Mucosa of stomach (tissue), 1 donor: ENCODE data around the gene CDC42BPB.

Experiments used
- H3K27me3 ChIP-seq: one replicate; pipeline ENCODE4 v1.7.0; 2013; ENCODE audit warnings: mild to moderate bottlenecking, low read length; ENCODE audit not compliant: control insufficient read depth, insufficient read depth
- H3K36me3 ChIP-seq: one replicate; pipeline ENCODE4 v1.7.0; 2013; ENCODE audit warnings: low read length; ENCODE audit not compliant: control insufficient read depth, insufficient read depth
- H3K4me1 ChIP-seq: one replicate; pipeline ENCODE4 v1.7.0; 2013; ENCODE audit warnings: mild to moderate bottlenecking, low read length; ENCODE audit not compliant: control insufficient read depth, insufficient read depth
- H3K4me3 ChIP-seq: one replicate; pipeline ENCODE4 v1.7.0; 2013; ENCODE audit warnings: low read length
- H3K9ac ChIP-seq: one replicate; pipeline ENCODE4 v1.7.0; 2013; ENCODE audit warnings: mild to moderate bottlenecking, low read length, moderate library complexity
- H3K9me3 ChIP-seq: one replicate; pipeline ENCODE4 v1.7.0; 2013; ENCODE audit warnings: mild to moderate bottlenecking, low read length, moderate library complexity; ENCODE audit not compliant: control insufficient read depth
- donor health status: Pancreatic carcinoma.

CDC42BPB gene

DNA sequence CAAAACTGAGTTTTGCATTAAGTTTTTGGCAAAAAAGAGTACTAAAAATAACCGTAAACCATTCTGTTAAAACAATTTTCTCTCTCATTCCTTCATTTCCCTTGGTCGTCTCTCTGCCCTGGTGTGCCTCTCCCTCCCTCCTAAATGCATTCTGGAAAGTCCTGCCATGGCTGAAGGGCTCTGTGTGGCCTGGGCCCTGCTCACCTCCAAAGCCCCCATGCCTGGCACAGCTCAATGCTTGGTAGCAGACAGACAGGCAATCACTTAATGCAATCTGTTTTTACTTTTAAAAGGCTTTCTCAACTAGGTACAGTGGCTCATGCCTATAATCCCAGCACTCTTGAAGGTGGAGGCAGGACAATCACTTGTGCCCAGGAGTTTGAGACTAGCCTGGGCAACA is 47.8 kb downstream of the CDC42BPB start:
- Histone ChIP-seq H3K4me1 (peaks cover 18% of the 10 kb centered on the region), H3K27me3 (no peaks in the 10 kb centered on the region), H3K9ac (no peak overlapping the region), H3K4me3 (no peak overlapping the region), H3K9me3 (no peaks in the 10 kb centered on the region), H3K36me3 (peaks cover 14% of the 10 kb centered on the region)

DNA sequence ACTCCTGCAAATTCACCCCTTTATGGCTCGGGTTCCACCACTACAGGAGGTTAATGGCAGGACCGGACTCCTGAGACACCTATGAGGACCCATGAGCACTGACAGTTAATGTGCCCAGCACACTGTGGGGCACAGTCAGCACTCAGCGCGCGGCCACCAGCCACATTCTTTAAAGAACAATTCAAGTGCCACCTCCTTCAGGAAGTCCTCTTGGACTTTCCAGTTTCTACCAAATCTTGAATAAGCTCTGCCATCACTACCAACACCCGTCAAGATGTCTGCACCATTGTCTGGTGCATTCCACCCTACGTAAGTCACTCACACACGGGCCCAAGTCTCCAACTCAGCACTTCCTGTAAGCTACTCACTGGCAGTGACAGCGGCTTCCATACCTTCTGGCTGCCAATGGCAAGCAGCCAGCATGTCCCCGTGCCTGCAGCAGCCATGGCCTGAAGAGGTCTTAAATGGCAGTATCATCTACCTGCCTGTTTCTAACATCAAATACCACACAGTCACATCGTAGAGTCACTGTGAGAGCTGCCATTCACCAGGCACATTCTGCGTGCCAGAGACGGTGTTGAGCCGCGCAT is 48.5 kb downstream of the CDC42BPB start:
- Histone ChIP-seq H3K4me3 (no peak overlapping the region), H3K9ac (no peak overlapping the region), H3K4me1 (peaks cover 24% of the 10 kb centered on the region), H3K9me3 (no peaks in the 10 kb centered on the region), H3K27me3 (no peaks in the 10 kb centered on the region), H3K36me3 (peaks cover 14% of the 10 kb centered on the region)

DNA sequence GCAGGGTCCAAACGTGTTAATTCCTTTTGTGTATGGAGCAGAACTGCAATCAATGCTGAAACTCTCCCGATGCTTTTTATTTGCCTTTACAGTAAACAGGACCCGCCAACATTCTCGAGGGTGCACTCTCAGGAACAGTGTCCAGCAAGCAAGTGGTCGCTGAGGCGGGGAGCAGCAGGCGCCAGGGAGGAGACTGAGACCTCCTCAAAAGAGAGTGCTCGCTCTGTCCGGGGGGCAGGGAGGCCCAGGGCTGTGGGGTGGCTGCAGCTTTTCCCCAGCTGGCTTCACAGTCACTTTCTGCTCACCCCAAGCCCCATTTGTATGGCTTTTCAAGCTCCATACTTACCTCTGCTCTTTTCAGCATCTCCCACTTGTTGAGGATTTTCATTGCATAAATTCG is 49.2 kb downstream of the CDC42BPB start:
- Histone ChIP-seq H3K9me3 (no peaks in the 10 kb centered on the region), H3K27me3 (no peaks in the 10 kb centered on the region), H3K4me3 (no peak overlapping the region), H3K36me3 (peaks cover 14% of the 10 kb centered on the region), H3K9ac (no peak overlapping the region), H3K4me1 (peaks cover 24% of the 10 kb centered on the region)

DNA sequence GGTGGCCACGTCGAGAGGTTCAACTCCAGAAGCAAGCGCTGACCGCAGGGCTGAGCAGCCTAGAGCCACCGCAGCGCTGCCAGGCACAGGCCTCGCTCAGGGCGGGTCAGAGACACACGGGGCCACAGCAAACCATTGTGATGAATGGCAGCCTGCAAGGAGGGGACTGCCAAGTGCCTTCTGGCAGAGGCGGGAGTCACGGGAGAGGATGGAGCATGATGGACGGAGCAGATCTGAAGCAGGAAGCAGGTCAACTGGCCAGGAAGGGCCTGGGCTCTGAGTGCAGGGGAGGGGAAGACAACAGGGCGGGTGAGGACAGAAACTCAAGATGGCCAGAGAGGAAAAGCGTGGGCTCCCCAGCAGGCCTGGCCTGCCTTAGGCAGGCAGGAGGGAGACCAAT is 49.8 kb downstream of the CDC42BPB start:
- Histone ChIP-seq H3K9me3 (no peaks in the 10 kb centered on the region), H3K9ac (no peak overlapping the region), H3K4me1 (peaks cover 24% of the 10 kb centered on the region), H3K4me3 (no peak overlapping the region), H3K27me3 (no peaks in the 10 kb centered on the region), H3K36me3 (peaks cover 19% of the 10 kb centered on the region)

DNA sequence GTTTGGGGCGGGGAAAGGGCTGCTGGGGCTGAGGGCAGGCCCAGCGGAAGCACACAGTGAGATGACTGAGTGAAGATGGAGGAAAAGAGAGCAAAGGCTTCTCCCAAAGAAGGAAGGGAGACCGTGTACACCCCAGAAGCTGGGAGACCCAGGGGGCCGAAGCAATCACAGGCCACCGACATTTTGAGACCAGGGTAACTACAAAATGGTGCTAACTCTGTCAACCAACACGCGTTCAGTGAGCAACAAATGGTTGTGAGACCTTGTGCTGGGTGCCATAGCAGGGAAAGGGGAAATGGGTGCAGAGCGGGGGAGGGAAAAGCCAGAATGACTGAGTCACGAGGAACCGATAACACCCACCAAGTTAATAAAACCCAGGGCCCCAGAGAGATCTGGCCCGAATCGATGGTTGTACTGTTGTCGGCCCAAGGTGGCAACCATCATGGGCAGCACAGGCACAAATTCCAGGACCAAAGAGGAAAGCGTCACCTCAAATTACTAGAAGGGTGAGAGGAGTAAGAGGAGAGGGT is 50.3 kb downstream of the CDC42BPB start:
- Histone ChIP-seq H3K4me1 (peaks cover 24% of the 10 kb centered on the region), H3K27me3 (no peaks in the 10 kb centered on the region), H3K9ac (no peak overlapping the region), H3K9me3 (no peaks in the 10 kb centered on the region), H3K4me3 (no peak overlapping the region), H3K36me3 (peaks cover 19% of the 10 kb centered on the region)

DNA sequence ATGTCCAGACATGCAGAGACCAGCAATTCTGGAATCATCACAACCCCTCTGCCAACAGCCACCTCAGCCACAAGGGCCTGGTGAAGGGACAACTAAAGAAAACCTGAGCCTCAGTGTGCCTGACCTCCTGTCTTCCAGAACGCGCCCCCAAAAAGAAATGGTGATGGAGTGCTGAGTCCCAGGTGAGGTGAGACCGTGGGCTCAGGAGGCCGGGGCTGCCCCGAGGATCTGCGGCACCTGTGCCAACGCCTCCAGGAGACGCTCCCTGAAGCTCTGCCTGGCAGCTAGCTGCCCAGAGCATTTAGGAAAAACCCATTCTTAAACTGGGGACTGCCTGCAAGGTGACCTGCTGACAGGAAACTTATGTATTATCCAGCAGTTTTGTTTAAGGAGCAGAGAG is 51.2 kb downstream of the CDC42BPB start:
- Histone ChIP-seq H3K9me3 (no peaks in the 10 kb centered on the region), H3K4me3 (no peak overlapping the region), H3K36me3 (peaks cover 15% of the 10 kb centered on the region), H3K9ac (no peak overlapping the region), H3K4me1 (peaks cover 19% of the 10 kb centered on the region), H3K27me3 (no peaks in the 10 kb centered on the region)

DNA sequence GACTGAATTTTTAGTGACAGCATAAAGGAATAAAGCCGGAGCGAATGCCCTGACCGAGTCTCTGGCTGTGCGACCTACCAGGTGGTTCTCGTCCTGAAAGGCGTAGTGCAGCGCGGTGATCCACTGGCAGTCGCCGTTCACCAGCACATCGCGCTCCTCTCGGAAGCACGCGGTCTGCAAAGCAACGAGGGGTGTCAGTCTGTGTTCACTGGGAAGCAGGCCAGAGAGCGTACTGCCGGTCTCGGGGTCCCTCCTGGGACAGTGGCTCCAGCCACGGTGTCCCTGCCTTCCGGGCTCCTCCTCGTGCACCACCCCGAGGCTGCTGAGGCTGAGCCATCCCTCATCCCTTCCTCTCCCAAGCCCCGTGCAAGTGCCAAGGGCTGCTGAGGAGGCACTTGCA is 53.5 kb downstream of the CDC42BPB start:
- Histone ChIP-seq H3K4me3 (no peak overlapping the region), H3K9me3 (no peaks in the 10 kb centered on the region), H3K9ac (no peak overlapping the region), H3K36me3 (peaks cover 20% of the 10 kb centered on the region), H3K27me3 (no peaks in the 10 kb centered on the region), H3K4me1 (peaks cover 6% of the 10 kb centered on the region)

DNA sequence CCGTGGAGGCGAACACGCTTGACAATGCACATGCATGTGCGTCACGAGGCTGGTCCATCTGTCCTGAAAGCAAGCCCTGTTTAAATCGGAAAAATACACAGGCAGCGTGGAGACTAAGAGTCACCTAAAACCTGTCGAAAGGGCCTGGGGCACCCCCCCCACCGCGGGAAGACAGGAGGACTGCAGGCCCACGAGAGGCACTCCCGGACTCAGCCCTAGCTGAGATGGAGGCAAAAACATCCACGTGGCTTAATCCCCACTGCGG is 54.1 kb downstream of the CDC42BPB start:
- no peak overlapping the region for H3K4me3 ChIP-seq
- no peaks in the 10 kb centered on the region for H3K9me3 ChIP-seq
- H3K27me3 ChIP-seq: no peaks in the 10 kb centered on the region
- peaks cover 18% of the 10 kb centered on the region for H3K36me3 ChIP-seq
- peaks cover 6% of the 10 kb centered on the region for H3K4me1 ChIP-seq
- no peak overlapping the region for H3K9ac ChIP-seq

DNA sequence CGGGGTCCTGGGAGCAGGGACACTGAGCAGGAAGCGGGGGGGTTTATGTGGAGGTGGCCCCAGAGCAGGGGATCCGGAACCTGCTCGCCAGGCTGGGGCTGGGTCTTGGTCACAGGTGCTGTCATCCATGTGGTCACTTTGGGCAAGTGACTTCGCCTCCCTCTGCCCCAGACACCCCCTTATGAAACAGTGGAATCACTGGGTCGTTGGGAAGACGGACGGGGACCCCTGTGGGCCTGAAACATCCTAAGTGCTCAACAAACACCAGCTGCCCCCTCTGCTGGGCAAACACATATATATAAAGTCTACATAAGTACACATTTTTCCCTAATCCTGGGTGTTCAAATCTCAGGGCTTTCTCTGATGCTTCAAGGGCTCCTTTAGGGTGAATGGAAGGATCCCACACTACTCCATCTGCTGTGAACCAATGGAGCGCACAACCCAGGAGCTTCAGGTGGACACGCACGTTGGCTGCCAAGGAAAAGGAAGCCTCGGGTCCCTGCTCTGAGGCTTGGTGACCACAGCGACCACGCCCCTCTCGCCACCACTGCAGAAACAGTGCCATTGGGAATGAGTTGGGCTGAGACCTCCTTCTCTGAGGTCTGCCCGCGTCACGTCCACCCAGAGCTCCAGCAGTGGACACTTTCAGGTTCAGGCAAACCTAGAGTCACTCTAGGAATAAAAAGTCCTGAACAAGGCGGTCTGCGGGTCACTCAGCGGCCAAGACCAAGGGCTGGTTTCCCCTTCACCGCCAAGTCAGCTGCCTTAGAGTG is 54.6 kb downstream of the CDC42BPB start:
- H3K9me3 ChIP-seq: no peaks in the 10 kb centered on the region
- no peak overlapping the region for H3K9ac ChIP-seq
- peaks cover 14% of the 10 kb centered on the region for H3K36me3 ChIP-seq
- no peak overlapping the region for H3K4me3 ChIP-seq
- H3K27me3 ChIP-seq: no peaks in the 10 kb centered on the region
- H3K4me1 ChIP-seq: peaks cover 6% of the 10 kb centered on the region

DNA sequence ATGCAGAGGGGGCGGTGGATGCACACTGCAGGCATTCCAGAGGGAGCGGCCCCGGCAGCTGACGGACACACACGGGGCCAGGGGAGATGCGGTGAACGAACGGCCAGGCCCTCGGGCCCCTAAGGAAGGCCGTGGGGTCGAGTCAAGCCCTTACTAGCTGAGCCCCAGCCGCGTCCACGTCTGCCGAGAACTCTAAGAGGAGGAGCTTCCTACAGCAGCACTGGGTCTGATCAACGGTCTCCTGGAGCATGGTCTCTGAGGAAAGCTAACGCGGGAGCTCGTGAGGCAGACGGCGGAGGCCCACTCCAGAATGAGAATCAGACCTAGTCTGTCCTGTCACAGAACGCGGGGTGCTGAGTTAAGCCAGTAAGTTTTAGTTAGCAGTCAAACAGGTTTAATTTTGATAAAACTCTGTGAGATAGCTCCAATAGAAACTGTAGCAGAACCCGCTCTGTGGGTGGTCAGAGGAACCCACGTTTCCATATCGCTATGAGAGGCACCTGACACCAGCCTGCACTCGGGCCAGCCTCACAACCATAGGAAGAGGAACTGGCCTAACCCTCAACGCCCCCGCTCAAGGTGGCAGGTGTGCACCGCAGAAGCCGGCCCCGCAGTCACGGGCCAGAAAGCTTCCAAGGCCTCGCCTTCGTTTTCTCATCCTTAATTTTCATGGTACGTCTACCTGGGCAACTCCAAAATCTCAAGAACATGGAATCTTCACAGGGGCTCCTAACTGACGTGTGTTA is 55.5 kb downstream of the CDC42BPB start:
- no peak overlapping the region for H3K4me3 ChIP-seq
- H3K27me3 ChIP-seq: no peaks in the 10 kb centered on the region
- peaks cover 6% of the 10 kb centered on the region for H3K4me1 ChIP-seq
- H3K9ac ChIP-seq: no peak overlapping the region
- peaks cover 13% of the 10 kb centered on the region for H3K36me3 ChIP-seq
- no peaks in the 10 kb centered on the region for H3K9me3 ChIP-seq

DNA sequence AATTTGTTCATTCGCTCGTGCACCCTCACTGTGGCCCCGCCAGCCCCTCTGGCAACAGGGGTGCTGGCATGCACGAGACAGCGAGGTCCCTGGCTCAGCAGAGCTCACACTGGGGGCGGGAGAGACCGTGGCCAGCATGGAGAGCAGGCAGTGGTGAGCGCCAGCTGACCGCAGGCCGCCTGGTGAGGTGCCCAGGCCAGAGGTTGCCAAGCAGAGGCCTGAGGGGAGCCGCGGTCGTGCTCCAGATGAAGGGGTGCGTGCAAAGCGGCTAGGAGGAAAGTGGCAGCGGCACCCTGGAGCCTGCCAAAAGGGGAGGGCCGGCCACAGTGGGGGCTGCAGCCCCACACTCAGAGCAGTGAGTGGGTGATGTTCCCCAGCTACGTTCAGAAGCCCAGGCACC is 56.1 kb downstream of the CDC42BPB start:
- Histone ChIP-seq H3K27me3 (no peaks in the 10 kb centered on the region), H3K9ac (no peak overlapping the region), H3K4me3 (no peak overlapping the region), H3K4me1 (peaks cover 6% of the 10 kb centered on the region), H3K36me3 (peaks cover 13% of the 10 kb centered on the region), H3K9me3 (no peaks in the 10 kb centered on the region)

DNA sequence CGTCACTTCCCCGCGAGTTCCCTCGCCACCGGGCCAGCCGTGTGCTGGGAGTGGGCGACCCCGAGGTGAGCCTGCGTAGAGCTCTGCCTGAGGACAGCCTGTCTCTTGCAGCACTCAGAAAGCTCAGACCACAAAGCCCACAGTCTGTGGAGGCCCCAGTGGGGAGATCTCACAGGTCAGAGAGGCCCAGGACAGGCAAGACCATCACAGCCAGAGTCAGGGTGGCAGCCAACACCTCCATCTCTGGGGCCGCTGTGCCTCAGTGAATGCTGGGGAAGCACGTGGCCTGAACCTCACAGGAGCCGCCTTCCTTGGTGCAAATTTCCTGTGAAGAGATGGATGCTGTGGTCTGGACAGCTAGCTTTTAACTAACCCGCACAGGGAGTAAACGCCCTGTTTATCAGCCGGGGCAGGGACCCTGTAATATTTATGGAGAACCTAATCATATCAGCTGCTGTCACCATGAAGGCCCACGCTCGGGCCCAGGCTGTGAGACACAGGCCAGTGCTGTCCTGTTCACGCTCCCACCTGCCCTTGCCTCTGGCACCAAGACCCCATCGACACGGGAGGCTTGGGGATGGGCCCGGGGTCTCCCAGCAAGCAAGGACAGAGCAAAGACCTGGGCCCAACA is 56.9 kb downstream of the CDC42BPB start:
- no peaks in the 10 kb centered on the region for H3K9me3 ChIP-seq
- peaks cover 6% of the 10 kb centered on the region for H3K4me1 ChIP-seq
- no peak overlapping the region for H3K9ac ChIP-seq
- H3K4me3 ChIP-seq: no peak overlapping the region
- no peaks in the 10 kb centered on the region for H3K27me3 ChIP-seq
- peaks cover 13% of the 10 kb centered on the region for H3K36me3 ChIP-seq
